IPS-18a (cell line): ENCODE results near the gene GLB1L3.
"Not testable (repeated sequence)": the region's sequence is repeated elsewhere in the genome, so short reads cannot be mapped to it uniquely, and the experiment has no call there.

Experiments
- H3K27ac ChIP-seq: one replicate; pipeline ENCODE4 v1.5.1; 2013; ENCODE audit warnings: low read length
- H3K27me3 ChIP-seq: one replicate; pipeline ENCODE4 v1.6.1; 2013; ENCODE audit warnings: mild to moderate bottlenecking, low read length; ENCODE audit not compliant: control insufficient read depth, insufficient read depth
- H3K36me3 ChIP-seq: one replicate; pipeline ENCODE4 v1.6.1; 2013; ENCODE audit warnings: low read depth, low read length; ENCODE audit not compliant: control insufficient read depth
- H3K4me1 ChIP-seq: one replicate; pipeline ENCODE4 v1.6.1; 2013; ENCODE audit warnings: low read depth, low read length; ENCODE audit not compliant: control insufficient read depth
- H3K4me3 ChIP-seq: one replicate; pipeline ENCODE4 v1.5.1; 2013; ENCODE audit warnings: low read length
- H3K9ac ChIP-seq: one replicate; pipeline ENCODE4 v1.6.1; 2013; ENCODE audit warnings: mild to moderate bottlenecking, low read length, moderate library complexity
- H3K9me3 ChIP-seq: one replicate; pipeline ENCODE4 v1.6.1; 2013; ENCODE audit warnings: low read depth, low read length; ENCODE audit not compliant: control insufficient read depth

Gene GLB1L3

DNA sequence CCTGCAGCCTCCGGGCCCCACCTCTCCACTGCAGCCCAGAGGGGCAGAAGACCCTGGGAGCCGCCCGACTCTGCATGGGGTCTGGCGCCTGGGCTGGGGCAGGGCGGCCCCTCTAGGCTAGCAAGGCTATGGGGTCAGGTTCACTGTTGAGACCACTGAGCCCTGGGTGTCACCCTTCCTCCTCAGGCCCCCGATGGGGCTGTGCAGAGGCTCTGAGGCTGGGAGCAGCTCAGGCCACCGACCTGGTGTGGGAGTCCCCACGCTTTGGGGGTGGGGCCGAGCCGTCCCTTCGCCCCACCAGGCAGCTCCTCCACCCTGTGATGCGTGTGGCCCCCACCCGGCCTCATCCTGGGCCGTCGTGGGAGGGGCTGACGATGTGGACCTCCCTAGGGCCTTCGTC is 5.5 kb downstream of the GLB1L3 start:
- H3K4me3 ChIP-seq, H3K9ac ChIP-seq, H3K27ac ChIP-seq, H3K9me3 ChIP-seq, H3K4me1 ChIP-seq, H3K36me3 ChIP-seq: not testable (repeated sequence)
- H3K27me3 ChIP-seq = peaks cover 19% of the 10 kb centered on the region

DNA sequence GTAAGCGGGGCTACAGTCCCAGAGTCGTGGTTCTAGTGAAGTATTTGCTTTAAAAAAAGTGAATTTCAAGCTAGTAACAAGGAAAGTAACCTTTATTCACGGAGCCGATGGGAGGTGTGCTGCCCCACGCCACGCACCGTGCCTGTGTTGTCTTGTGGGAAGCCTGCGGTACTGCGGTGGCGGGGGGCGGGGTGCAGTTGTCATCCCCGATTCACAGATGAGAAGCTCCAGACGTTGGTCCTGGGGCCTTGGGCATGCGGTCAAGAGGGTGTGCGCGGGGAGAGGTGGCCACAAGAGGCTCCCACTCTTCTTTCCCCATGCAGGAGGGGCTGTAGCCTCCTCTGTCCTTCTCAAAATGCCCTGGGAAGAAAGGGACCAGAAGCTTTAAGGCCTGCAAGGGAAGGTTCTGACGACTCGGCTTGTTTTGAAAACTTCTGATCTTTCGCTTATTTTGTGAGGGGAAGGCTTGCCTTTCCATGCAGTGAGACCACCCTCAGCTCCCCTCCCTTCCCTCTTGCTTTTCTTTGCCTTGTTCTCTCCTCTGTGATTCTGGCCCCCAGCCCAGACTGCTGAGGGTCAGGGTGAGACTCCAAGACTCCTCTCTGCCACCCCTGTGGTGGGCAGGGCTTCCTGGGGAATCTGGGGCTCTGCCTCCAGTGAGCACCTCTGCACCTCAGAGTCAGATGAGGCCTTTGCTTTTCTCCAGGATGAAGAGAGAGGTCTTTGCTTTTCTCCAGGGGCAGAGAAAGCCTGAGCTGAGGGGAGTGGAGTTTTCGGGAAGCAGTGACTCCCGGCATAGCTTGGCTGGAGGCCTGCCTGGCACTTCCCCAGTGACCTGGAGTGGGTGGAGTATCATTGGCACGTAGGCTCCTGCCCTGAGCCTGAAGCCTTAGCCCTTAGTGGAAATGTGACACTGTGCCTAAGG is 6.2 kb downstream of the GLB1L3 start:
- Histone ChIP-seq H3K9me3 (no peaks in the 10 kb centered on the region), H3K4me3 (no peak overlapping the region), H3K4me1 (no peaks in the 10 kb centered on the region), H3K9ac (no peak overlapping the region), H3K27ac (no peak overlapping the region), H3K27me3 (peaks cover 14% of the 10 kb centered on the region), H3K36me3 (peaks cover 8% of the 10 kb centered on the region)

DNA sequence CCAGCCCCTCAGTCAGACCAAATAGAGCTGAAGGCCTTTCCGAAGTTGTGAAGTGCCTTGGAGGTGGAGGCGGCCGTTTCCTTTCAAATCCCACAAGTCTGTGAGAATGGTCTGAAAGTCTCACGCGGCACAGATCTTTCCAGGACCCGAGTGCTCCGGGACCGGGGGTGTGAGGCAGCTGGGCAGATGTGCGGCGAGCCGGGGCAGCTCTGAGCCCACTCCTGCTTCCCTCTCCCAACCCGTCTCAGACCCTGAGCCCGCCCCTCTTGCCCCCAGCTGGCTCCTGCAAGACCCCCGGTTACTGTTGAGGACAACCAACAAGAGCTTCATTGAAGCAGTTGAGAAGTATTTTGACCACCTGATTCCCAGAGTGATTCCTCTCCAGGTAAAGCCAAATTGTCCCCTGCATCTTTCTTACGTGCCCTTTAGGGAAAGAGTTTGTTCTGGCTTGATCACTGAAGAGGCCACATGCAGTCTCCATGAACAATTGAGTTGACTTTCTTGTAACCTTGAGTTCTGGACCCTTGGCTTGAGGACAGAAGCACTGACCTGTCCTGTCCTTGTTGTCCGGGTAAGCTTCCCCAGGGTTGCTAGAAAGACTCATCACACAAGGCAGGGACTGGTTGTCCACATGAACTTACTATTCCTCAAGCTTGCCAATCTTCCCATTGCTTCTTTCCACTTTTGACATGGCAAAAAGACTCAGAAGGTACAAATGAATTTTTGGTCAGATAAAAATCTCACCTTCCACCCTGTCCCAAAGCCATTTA is 7.5 kb downstream of the GLB1L3 start:
- Histone ChIP-seq H3K9ac (no peak overlapping the region), H3K36me3 (peaks cover 8% of the 10 kb centered on the region), H3K4me1 (no peaks in the 10 kb centered on the region), H3K9me3 (no peaks in the 10 kb centered on the region), H3K4me3 (no peak overlapping the region), H3K27ac (no peak overlapping the region), H3K27me3 (peaks cover 1% of the 10 kb centered on the region)

DNA sequence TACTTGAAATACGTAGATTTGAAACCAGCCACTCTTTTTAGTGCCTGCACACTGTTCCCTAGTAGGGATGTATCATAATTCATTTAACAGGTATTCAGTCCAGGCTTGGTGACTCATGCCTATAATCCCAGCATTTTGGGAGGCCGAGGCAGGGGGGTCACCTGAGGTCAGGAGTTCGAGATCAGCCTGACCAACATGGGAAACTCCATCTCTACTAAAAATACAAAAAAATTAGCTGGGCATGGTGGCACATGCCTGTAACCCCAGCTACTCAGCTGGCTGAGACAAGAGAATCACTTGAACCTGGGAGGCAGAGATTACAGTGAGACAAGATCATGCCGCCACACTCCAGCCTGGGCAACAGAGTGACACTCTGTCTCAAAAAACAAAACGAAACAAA is 8.2 kb downstream of the GLB1L3 start:
- not testable (repeated sequence) for H3K4me3 ChIP-seq, H3K27ac ChIP-seq, H3K27me3 ChIP-seq, H3K9ac ChIP-seq, H3K4me1 ChIP-seq, H3K9me3 ChIP-seq, H3K36me3 ChIP-seq

DNA sequence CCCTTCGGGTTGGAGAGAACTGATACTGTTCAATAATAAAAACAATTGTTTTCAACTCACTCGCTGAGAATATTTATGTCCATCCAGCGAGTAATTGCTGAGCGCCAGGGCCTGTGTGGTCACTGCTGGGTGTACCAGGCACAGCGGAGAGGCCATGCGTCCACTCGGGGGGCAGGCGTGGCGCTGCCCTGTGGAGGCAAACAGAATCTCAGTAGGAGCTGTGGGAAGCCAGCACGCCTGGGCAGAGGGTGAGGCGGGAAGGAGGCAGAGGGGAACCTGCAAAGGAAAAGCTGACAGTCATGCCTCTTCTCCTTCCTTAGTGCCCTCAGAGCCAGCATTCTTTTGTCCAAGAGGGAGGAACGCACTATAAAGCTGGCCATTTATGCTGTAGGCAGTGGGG is 11.4 kb downstream of the GLB1L3 start:
- Histone ChIP-seq H3K4me3 (no peak overlapping the region), H3K27ac (no peak overlapping the region), H3K9me3 (no peaks in the 10 kb centered on the region), H3K4me1 (no peaks in the 10 kb centered on the region), H3K27me3 (no peaks in the 10 kb centered on the region), H3K36me3 (peaks cover 11% of the 10 kb centered on the region), H3K9ac (no peak overlapping the region)

DNA sequence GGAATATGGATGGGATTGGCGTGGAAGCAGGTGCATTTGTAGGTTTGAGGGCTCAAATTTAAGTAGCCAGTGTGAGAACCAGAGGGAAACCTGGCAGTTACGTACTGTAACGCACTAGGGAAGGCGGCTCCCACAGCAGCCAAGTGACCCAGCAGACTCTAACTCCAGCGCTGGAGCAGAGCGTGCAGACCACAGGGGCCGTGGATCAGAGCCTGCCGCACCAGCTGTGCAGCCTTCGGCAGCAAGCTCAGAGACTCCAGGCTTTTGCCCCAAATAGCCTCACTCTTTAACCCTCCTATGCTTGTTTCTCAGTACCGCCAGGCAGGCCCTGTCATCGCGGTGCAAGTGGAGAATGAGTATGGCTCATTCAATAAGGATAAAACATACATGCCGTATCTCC is 12.3 kb downstream of the GLB1L3 start:
- Histone ChIP-seq H3K4me1 (no peaks in the 10 kb centered on the region), H3K27ac (no peak overlapping the region), H3K9me3 (no peaks in the 10 kb centered on the region), H3K36me3 (peaks cover 11% of the 10 kb centered on the region), H3K4me3 (no peak overlapping the region), H3K9ac (no peak overlapping the region), H3K27me3 (no peaks in the 10 kb centered on the region)

DNA sequence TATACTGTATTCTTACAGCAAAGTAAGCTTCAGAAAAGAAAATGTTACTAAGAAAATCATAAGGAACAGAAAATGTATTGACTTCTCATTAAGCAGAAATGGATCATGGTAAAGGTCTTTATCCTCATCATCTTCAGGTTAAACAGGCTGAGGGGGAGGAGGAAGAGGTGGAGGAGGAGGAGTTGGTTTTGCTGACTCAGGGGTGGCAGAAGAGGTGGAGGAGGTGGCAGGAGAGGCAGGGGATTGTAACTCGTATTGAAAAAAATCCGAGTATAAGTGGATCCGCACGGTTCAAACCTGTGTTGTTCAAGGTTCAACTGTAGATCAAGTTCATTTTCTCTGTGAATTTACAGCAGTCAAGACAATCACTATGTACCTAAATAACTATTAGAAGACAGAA is 13.0 kb downstream of the GLB1L3 start:
- H3K4me1 ChIP-seq = no peaks in the 10 kb centered on the region
- no peaks in the 10 kb centered on the region for H3K27me3 ChIP-seq
- H3K9me3 ChIP-seq = no peaks in the 10 kb centered on the region
- no peak overlapping the region for H3K4me3 ChIP-seq
- H3K9ac ChIP-seq = no peak overlapping the region
- H3K36me3 ChIP-seq = peaks cover 5% of the 10 kb centered on the region
- H3K27ac ChIP-seq = no peak overlapping the region

DNA sequence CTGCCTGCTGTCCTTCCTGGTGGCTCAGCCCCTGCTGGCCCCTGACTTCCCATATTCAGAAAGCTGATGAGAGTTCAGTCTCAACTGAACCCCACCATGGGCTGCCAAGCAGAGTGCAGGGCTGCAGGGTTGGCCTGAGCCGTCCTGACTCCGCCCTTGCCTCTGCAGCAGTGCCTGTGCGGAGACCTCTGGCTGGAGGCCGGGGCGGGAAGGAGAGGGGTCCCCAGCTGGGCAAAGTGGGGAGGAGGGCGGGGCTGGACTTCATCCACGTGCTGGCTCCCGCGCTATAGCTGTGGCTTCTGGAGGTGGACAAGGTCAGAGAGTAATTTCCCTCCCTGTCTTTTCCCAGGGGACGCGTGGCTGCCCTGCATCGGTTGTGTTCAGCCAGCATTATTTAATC is 13.6 kb downstream of the GLB1L3 start:
- Histone ChIP-seq H3K4me3 (no peak overlapping the region), H3K27ac (no peak overlapping the region), H3K27me3 (no peaks in the 10 kb centered on the region), H3K9me3 (no peaks in the 10 kb centered on the region), H3K36me3 (peaks cover 3% of the 10 kb centered on the region), H3K9ac (no peak overlapping the region), H3K4me1 (no peaks in the 10 kb centered on the region)

DNA sequence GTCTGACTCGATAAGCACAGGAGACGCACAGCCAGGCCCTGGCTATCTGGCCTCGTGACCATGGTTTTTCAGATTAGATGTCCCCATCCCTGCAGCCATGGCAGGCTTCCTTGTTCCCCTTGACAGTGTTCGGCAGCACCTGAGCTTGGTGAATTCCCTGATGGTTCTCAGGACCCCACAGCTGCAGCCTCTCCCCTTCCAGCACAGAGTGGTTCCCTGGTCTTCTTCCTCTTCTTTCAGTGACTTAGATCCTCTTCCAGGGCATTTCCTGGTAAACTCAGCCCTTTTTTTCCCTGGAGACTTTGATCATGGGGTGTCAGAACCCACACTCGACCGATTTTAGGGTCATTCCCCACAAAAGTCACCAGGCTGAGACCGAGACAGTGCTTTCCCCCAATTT is 14.5 kb downstream of the GLB1L3 start:
- H3K4me1 ChIP-seq = no peaks in the 10 kb centered on the region
- no peaks in the 10 kb centered on the region for H3K27me3 ChIP-seq
- H3K9me3 ChIP-seq = no peaks in the 10 kb centered on the region
- peaks cover 3% of the 10 kb centered on the region for H3K36me3 ChIP-seq
- no peak overlapping the region for H3K27ac ChIP-seq
- no peak overlapping the region for H3K9ac ChIP-seq
- no peak overlapping the region for H3K4me3 ChIP-seq

DNA sequence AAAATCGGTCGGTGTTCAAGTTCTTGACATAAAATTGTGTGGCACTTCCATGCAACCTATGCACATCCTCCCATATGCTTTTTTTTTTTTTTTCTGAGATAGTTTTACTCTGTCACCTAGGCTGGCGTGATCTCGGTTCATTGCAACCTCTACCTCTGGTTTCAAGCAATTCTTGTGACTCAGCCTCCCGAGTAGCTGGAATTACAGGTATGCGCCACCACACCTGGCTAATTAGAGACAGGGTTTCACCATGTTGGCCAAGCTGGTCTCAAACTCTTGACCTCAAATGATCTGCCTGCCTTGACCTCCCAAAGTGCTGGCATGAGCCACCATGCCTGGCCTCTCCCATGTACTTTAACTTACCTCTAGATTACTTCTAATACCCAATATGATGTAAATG is 15.0 kb downstream of the GLB1L3 start:
- H3K4me1 ChIP-seq = no peaks in the 10 kb centered on the region
- no peaks in the 10 kb centered on the region for H3K9me3 ChIP-seq
- peaks cover 3% of the 10 kb centered on the region for H3K36me3 ChIP-seq
- H3K4me3 ChIP-seq = no peak overlapping the region
- no peak overlapping the region for H3K9ac ChIP-seq
- H3K27ac ChIP-seq = no peak overlapping the region
- no peaks in the 10 kb centered on the region for H3K27me3 ChIP-seq

DNA sequence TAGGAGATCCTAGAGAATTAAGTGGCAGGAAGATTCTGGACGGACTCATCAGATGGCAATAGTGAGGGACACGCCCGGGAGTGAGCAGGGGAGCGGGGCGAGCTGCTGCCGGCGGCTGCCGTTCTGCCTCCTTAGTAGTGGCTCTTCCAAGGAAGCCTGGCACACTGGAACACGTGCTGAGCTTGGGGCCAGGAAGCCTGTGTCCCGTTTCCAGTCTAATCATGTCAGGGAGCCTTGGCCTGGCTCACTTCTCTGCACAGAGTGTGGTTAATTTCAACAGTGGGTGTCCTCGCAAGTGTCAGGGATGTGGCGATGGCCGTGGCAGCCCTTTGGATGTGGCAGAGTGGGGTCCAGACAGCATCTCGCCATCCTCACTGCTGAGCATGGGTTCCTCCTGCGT is 16.5 kb downstream of the GLB1L3 start:
- peaks cover 3% of the 10 kb centered on the region for H3K36me3 ChIP-seq
- H3K9me3 ChIP-seq = no peaks in the 10 kb centered on the region
- no peak overlapping the region for H3K4me3 ChIP-seq
- H3K9ac ChIP-seq = no peak overlapping the region
- H3K27ac ChIP-seq = no peak overlapping the region
- H3K4me1 ChIP-seq = no peaks in the 10 kb centered on the region
- no peaks in the 10 kb centered on the region for H3K27me3 ChIP-seq
